HPDE6-E6E7 (cell line): ENCODE data around the gene USP48.
A peak's percentile ranks its signal among the peaks of the same experiment; 100 is the strongest.

ENCODE experiments used
- DNase-seq: peaks from one replicate; pipeline ENCODE4 v3.0.0; 2011; ENCODE audit warnings: missing footprints; ENCODE audit errors: extremely low spot score

USP48 gene

DNA sequence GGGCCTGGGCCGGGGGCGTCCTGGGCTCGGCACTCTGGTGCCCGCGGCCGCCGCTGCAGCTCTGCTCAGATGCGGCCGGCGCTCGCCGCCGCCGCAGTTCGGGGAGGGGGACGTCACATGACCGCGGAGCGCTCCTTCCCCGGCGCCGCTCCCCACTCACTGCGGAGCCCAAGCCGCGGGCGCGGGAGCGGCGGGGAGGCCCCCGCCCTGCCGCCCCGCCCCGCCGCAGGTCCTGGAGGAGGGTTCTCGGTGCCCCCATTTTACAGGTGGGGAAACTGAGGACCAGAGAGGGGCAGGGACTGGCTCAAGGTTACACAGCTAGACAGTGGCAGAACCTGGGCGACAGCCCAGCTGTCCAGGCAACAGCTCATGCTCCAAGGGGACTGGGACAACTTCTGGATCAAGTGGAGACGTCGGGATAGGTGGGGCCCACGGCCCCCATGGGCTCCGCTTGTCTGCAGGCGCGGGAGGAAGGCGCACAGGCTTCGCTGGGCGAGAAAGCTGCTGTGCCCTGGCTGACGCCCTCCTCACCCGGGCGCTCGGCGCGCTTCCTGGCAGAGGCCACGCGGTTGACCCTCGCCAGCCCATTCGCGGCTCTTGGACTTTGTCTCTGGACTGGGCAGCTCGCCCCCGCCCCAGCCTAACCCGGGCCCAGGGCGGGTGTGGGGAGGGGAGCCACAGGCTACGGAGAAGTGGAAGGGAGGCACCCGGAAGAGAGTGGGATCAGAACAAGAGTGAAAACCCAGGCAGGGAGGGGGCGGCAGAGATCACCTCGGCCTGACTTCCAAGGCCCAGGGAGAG lies 113.5 kb downstream of the USP48 start, which contains the start of gene RAP1GAP:
RAP1GAP (minus strand) TSS at position 100 of the 801 bp plus-strand sequence. CDS start 49,325 bp downstream, outside the sequence.
- no peak for DNase-seq

DNA sequence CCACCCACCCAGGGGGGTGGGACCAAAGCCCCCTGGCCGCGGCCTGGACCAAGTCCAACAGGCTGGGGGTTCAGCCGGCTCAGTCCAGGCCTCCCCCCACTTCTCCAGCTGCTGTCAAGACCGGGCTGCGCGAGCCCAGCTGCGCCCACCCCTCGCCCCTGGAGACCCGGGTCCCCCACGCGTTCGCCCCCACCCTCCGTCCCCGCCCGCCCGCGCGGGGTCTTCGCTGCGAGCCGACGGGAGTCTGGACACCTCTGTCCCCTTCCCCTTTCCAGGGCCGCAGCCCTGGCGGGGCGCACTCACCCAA lies 114.0 kb downstream of the USP48 start:
- DNase-seq: no peak

DNA sequence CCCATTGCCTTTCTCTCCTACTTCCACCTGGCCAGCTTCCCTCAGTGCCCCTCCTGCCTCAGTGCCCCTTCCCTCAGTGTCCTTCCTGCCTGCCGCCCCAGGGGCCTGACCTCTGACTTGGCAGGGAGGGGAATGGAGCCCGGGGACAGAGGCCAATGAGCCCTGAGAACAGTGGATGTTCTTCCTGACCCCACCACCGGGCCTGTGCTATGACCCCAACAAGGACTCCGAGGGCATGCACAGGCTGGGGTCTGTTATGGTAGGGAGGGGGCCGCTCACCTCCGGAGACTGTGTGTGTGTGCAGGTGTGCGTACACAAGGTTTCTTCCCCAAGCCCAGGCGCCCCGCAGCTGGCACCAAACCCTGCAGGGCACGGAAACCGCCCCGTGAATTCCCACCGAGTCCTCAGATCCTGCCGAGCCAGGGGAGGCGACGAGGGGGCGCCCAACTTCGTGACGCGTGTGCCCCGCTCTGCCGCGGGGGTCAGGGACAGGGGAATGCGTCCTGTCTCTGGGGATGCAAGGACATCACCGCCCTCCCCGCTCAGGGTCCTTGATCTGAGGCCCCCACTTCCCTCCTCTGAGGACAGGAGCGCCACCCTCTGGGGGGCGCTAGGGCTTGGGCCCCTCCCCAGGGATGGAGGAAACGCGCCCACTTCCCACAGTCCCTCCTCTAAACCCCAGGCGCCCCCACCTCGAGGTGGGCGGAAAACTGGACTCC lies 114.6 kb downstream of the USP48 start:
- DNase-seq: no peak

DNA sequence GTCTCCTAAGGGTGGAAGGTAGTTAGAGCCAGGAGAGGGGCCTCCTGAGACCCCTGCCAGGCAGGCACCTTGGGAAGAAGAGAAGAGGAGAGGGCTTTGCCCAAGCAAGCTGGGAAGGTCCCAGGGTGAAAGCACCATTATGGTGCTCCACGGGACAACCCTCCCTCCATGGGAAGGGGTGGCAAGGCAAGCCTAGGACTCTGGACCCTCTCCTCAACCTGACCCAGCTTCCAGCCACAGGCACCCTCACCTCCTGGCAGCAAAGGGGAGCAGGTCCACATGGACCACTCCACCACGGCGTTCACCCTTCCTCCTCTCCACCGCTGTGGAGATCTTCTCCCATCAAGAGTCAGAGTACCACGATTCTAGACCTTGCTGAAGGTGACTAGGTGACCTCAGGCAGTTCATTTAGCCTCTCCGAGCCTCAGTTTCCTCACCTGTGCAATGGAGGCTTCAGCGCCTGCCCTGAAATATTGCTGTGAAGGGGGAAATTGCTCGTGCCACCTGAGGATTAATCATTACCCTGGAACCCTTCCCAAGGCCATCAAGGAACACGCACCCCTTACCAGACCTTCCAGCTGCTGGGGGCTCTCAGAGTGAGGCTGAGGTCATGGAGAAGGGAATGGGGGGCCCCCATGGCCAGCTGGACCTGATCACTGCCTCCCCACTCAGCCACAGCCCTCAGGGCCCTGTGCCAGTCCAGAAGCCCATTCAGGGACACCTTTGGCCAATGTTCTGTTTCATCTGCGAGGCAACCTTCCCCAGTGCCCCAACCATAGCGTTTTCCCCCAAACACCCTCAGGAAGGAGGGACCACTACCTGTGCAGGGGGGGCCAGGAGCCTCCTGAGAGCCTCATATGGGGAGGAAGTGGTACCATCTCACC lies 115.4 kb downstream of the USP48 start:
- no peak for DNase-seq

DNA sequence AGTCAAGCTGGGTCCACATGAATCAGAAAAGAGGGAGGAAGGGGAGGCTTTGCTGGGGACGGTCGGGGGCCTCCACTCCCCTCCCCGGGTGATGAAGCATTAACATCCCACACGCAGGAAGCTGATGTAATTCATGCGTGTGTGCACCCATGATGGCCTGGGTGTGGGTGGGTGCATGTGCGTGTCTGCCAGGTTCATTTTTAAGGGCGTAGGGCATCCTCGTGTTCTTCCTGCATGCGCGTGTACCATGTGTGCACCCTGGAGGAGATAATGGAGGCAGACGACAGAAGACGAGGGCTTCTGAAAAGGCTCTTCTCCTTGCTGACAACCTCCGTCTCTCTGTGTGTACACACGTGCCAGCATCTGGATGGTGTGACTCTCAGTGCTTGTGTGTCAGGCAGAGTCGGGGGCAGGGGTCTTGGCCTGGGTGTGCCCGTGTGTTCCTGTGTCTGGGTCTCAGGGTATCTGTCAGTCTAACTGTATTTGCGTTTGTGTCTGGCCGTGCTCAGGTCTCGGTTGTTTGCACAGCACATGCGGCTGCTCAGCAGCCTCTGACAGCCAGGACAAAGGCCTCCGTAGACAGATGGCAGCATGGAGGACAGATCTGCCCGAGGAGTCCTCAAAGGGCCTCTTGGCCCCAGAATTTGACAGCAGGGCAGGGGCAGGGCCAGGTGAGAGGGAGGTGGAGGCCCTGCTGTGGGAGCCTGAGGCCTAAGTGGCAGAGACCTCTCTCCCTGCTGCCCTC lies 116.2 kb downstream of the USP48 start:
- no peak for DNase-seq

DNA sequence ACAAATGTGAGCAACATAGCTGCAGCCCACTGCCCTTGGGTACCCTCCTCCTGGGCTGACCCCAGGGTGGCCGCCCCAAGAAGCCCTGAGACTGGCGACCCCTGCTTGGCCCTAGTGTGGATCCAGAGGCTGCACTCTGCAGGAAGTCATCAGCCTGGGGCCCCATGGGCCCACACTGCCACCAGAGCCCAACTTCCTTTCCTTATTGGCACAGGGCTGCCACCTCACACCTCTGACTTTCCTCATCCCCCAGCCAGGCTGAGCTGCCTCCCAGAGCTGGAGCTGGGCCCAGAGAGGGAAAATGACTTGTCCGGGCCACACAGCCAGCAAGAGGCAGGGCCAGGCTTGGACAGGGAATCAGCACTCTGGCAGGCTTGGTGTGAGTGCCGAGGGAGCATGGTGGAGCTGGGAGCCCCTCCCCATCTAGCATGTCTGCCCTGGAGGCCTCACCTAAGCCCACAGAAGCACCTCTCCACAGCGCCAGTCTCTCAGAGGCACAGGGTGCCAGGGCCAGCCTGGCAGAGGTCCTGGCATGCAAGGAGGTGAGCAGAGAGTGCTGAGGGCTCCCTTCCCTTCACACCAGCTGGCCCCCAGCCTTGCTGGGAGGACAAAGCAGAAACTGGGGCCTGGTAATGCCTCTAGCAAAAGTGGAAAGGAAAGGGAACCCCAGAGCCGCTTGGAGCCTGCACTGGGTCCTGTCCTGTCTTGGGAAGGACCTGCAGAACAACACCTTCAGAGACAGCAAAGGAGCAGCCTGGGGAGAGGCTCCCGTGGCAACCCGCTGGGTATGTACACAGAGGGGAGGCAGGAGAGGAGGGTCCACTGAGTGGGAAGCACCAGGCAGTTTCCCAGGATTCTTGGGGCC lies 117.0 kb downstream of the USP48 start:
- DNase-seq: no peak

DNA sequence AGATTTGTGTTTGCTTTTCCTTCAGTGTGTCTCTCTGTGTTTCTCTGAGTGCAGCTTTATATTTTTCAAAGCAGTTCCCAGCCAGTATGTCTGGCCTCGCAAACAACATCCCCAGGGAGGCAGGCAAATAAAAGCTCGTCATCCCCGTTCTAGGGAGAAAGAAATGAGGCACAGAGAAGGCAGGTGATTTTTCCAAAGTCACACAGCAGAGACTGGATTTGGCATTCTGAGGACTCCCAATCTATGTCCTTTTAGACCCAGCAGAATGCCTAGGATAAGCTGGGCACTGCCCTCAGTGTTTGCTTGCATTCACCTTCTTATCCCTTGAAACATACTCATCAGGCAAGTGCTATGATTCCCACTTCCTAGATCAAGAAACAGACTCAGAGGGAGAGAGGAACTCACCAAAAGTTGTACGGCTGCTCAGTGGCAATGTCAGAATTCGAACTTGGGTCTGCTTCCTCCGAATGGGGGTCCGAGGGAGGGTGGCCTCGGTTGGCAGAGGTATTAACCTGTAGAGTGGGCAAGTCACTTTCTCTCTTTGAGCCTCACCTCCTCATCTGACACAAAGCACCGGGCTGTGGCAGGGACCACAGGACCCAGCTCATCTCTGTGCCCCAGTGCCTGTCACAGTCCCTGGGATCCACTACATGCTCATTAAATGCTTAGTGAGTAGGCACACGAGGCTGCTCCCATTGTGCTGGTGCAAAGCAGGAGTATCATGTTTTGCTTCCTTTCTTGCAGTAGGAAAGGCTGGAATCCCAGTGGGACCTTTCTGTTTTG lies 118.0 kb downstream of the USP48 start:
- no peak for DNase-seq

DNA sequence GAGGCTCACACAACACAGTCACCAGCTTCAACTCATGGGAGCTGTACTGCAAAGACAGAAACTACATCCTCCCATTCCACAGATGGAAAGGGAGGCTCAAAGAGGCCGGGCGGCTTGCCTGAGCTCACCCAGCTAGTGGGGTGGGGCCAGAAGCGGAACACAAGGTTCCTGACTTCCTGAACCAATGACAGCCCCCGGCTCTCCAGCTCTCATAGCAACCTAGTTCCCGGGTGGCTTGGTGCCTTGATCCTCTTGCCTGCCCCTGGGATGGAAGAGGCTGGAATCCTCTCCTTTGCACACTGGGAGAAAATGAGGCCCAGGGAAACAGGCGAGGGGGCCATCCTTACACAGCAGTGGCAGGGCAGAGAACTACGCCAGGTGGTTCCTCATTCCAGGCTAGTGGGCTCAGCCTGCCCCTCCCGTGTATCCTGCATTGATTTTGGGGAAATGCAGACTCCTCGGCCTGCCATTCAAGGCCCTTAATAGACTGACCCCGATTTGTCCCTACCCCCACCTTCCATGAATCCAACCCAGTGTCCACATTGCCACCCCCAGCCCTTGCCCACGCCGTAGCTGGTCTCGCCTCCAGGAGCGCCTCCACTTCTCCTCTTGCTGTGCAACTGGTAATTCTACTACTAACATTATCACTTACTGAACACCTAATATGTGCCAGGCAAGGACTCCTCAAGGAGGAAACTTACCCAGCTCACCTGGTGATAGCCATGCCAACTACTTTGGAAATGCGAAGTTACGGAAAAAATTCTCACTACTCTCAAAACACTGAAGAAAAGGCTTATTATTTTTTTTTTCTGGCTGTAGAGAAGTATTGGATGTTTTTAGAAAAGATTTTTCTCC lies 118.8 kb downstream of the USP48 start:
- DNase-seq: no peak

DNA sequence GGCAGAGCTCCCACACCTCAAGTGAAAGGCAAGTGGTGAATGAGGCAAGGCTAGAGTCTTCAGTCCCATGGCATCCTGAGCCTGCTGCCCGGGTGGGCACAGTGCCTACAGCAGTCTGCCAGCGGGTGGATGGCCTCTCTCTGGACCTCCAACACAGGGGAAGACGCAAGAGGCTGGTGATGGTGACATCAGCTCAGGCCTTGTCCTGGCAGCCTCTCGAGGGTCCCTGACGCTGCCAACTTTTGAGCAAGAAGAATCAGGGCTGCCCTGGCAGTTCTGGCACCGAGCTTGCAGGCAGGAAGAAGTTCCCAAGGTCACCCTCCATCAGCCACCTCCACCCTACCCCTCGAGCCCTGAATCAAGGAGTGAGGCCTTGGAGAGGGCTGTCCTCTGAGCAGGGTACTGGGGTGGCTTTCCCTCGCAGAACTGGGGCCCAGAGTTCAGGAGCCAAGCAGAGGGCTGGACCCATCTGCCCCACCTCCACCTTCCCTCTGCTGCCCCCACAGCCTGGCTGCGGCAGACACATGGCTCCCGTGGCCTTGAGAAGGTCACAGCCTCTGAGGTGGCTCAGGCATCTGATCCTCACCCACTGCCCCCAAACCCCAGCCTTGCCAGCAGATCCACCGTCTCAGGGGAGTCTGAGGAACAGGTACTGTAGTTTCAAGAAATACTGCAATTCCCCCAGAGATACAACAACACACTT lies 119.5 kb downstream of the USP48 start:
- DNase-seq: no peak

DNA sequence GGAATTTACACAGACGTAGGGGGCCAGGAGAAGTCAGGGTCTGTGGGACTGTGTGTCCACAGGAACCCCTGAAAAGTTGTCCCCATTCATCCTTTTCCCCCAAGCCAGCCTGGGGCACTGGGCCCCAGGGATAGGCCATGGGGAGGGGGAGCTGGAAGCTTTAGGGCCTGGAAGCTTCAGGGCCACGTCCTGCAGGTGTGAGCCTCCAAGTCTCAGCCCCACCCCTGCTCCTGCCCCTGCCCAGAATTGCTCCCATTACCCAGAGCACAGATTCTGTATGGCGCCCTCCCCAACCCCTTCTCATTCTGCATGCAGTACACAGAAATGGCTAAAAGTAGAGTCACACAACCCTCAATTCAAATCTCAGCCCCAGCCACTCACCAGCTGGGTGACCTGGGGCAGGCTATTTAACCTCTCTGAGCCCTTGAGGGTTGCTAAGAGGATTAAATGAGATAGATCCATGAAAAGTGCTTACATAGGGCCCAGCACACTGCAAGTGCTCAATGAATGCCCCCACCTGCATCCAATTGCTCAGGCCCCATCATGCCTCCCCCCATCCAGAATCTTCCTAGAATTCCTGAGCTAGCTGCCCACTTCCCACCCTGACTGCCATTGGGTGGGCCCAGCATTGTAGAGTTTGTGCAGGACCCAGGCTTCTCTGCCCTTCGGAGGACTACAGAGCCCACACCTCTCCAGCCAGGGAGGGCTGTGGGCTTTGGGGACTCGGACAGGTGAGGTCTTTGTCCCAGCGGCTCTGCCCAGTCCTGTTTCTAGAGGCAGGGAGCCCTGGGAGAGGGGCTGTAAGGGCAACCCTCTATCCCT lies 120.3 kb downstream of the USP48 start:
- DNase-seq: no peak

DNA sequence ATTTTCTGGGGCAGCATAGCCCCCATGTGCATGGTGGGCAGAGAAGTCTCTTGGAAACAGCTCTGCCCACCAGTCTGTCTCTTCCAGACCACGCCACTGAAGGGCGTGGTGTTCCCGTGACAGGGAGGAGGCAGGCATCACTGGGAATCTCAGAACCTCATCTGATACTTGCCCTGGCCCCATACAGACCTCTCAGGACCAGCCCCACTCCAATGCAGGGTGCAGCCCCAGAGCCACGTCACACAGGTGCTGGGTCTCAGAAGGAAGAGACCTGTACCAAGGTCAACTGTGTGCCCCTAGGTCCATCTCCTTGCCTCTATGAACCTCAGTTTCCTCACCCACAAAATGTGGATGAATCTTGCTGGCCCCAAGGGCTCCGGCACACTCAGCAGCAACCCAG lies 121.1 kb downstream of the USP48 start:
- no peak for DNase-seq

DNA sequence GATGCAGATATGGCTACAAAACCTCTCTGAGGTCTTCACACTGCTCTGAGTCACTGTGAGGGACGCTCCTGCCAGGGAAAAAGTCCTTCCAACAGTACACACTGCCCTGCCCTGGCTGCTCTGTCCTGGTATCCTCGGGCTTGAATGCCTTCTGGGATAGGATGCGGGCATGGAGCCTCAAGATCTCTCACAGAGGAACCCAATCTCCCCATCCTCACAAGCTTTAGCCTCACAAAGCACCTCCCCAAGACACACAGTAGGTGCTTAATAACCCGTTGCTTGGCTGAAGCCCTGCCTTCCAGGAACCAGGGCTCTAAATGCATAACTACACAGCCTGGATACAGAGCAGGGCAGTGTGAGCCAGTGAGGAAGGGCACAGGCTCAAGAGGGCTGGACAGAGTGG lies 123.0 kb downstream of the USP48 start:
- no peak for DNase-seq

DNA sequence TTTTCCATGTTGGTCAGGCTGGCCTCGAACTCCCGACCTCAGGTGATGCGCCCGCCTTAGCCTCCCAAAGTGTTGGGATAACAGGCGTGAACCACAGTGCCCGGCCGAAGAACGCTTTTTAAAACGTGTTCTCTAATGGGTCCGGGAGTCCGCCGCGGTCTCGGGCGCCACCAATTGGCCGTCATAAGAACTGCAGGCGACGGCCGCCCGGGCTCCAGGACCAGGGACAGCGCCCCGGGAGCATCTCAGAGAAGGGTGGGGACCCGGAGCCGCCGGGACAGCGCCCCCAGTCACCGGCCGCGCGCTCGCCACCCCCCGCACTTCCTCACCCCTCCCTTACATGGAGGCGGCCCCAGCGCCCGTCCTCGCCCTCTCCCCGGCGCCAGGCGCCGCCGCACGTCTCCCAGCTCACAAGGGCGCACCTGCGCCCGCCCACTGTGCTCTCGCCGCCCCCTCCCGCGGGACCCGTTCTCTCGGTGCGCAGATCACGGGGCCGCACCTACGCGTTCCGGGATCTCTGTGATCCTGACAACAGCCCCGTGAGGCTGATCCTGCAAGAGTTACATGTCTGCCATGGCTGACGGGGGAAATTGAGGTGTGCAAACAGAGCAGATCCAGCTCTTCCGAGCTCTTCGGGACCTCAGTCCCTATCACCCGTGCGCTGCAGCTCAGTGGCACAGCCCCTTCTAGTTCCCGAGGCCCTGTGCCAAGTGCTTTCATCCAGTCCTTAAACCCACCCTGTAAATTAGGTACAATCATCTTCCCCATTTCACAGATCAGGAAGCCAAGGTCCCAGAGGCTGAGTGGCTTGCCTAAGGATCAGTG lies 123.6 kb downstream of the USP48 start:
- DNase-seq: peak; percentile 82

DNA sequence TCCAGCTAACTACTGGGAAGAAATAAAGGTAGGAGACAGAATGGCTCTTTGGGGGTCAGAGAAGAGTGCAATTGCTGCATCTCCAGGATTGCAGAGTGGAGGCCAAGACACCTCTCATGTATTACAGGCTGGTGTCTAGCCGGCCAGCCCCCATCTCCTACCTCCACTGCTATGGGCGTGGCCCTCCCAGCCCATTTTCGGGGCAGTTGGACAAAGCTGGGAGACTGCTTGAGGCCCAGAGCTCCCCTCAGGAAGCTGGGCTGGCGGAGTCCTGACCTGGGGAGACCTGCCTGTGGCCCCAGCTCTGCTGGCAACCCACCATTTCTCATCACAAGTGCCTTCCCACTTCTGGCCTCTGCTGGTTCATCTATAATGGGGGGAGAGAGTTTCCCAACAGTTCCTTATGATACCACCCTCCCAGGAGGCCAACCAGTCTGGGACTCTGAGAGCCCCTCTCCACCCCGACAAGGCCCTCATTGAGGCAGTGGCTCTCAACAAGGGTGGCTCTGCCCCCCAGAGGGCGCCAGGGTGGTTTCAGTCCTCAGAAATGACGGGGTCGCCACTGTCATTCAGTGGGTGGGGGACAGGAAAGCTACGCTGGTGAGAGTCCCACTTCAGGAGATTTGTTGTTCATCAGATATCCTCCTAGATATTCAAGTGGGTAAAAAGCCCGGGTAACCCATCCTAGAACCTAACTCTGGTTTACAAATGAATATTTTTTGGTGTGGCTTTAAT lies 125.3 kb downstream of the USP48 start:
- no peak for DNase-seq

DNA sequence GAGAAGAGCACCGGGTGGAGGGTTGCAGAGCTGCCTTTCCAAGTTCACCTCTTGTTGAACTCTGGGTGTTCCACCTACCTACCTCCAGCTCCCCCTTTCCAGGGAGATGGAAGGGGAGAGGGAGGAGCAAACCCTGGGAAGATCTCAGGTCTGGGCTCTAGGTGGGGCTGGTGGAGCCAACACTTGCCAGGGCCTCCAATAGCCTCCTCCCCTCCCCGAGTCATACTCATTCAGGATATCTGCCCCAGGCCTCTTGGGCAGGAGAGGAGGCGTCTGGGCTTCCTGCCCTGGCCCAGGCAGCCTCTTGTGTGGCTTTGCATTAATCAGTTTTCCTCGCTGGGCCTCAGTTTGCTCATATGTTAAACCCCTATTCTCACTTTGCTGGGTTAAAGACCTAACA lies 127.2 kb downstream of the USP48 start:
- peak; percentile 81 for DNase-seq

DNA sequence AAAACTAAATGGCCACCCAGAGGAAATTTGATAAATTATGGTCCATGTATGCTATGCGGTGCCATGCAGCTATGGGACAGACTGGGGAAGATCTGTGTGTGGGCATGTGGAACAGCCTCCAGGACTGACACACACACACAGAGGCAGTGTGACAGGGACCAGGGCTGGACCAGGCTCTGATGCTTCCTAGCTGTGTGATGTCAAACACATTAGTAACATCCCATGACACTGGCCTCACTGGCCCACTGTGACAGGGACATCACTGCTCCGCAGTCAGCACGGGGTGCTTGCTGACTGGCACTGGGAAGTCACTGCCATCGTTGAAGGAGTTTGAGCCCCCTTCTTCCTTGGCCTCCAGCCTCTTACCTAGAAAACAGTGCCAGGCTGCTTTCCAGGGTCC lies 127.7 kb downstream of the USP48 start:
- no peak for DNase-seq
